NCI-H2196 (cell line): ENCODE results near the gene GCNT4.

Source experiments
- DNase-seq: peaks from one replicate; lab custom pipeline; 2025; ENCODE audit not compliant: unreplicated experiment; lab: John Stamatoyannopoulos, UW

Gene GCNT4

DNA sequence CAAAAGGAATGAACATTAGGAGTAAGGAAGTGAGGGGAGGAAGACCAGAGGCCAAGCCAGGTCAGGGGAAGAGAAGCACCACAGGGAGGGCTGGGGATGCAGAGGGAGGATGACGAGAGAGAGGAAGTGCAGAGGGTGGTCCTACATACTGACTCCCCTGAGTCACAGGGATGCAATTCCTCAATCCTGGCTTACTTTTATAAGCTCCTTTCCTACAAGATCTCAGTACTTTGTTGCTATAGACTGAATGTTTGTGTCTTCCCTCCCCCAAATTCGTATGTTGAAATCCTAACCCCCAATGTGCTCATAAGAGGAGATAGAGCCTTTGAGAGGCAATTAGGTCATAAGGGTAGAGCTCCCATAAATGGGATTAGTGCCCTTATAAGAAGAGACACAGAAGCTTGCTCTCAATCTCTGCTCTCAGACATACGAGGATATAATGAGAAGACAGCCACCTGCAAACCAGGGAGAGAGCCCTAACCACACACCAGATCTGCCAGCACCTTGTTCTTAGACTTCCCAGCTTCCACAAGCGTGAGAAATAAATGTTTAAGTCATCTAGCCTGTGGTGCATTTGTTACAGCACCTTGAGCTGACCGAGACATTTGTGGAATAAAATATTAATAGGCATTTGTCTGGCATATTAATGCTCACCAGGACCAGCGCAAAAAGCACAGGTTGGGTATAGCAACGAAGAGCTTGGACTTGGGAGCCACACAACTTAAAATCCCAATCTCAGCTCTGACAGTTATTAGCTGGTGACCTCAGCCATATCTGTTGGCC lies 33.4 kb downstream of the GCNT4 start:
- no peak for DNase-seq

DNA sequence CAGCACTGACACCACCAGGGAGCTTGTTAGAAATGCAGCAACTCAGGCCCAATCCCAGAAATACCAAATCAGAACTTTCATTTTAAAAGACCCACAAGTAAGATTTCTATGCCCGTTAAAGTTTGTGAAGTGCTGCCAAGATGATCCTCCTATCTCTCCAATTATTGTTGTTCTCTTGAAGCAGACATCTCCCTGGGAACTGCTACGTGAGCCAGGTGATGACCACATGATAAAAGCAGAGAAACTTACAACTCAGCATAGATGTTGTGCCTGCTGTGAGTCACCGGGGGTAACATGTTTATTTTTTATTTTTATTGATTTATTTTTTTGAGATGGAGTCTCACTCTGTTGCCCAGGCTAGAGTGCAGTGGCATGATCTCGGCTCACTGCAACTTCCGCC lies 34.4 kb downstream of the GCNT4 start:
- no peak for DNase-seq

DNA sequence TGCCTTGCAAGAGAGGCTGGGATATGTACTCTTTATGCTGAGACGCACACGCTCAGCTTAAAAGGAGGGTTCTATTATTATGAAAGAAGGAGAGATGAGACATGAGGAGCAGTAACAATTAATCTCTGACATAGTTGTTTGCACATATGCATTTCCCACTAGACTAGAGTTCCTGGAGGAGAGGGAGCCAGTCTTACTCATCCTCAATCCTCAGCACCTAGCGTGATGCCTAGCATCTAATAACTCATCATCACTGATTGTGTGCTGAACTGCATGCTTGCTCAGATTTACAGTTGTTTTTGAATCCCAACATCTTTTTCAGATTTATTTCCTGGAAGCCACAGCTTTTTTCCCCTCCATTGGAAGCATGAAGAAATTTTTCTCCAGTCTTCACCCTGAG lies 35.5 kb downstream of the GCNT4 start:
- no peak for DNase-seq

DNA sequence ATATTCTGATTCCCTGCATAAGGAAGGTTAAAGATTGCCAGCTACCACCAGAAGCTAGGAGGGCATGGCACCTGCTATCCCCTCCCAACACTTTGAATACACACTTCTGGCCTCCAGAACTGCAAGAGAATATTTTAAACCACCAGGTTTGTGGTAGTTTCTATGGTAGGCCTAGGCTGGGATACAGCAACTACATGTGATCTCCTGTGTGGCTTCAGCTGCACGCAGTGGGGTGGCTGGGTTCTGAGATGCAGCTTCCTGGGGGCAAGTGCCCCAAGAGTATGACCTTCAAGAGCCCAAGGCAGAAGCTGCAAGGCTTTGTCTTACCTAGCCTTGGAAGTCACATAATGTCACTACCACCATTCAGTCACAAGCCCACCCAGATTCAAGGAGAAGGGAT lies 39.6 kb downstream of the GCNT4 start:
- DNase-seq: no peak

DNA sequence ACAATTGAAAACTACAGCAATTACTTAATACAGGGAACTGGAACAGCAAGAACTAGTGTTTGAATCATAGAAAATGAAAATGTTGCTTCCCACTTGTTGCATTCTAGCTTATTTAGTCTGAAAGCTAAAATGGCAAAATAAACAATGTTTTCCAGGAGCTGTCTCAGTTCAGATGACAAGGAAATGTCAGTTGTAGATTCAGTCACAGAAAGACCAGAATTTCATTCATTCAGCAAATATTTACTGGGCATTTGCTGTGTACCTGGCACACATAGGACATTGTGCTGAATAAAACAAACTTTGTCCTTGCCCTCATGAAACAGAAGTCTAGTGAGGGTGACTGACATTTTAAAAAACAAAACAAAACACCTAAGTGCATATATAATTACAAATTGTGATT lies 41.5 kb downstream of the GCNT4 start:
- DNase-seq: no peak

DNA sequence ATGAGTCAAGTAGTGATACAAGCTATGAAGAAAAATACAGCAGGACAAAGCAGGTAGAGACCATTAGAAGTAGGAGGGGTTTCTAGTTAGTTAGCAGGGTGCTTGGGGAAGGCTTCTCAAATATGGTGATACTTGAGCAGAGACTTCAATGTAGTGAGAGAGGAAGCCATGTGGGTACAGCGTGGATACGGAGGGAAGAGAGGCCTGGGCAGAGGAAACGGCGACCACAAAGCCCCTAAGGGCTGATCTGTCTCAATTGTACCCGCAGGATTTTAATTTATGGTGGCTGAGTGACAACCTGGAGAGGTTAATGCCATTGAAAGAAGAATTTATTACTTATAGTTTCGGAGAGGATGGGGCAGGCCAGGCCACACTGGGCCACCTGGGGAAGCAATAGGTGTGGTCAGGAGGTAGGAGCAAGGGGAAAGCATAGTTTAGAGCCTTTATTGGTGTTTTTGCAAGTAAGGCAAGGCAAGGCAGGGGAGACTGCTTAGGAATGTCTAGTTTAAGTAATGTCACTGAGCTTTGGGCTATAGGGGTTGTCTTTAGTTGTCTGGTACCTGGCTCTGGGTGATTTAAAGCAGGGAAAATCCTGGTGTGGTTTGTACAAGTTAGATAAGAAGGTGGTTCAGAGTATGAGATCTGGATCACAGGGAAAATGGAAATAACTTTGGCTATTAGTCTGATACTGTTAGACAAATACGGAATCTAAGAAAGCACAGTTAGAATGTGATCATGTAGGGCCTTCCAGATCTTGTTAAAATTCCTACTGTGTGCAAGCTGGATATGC lies 42.6 kb downstream of the GCNT4 start:
- no peak for DNase-seq

DNA sequence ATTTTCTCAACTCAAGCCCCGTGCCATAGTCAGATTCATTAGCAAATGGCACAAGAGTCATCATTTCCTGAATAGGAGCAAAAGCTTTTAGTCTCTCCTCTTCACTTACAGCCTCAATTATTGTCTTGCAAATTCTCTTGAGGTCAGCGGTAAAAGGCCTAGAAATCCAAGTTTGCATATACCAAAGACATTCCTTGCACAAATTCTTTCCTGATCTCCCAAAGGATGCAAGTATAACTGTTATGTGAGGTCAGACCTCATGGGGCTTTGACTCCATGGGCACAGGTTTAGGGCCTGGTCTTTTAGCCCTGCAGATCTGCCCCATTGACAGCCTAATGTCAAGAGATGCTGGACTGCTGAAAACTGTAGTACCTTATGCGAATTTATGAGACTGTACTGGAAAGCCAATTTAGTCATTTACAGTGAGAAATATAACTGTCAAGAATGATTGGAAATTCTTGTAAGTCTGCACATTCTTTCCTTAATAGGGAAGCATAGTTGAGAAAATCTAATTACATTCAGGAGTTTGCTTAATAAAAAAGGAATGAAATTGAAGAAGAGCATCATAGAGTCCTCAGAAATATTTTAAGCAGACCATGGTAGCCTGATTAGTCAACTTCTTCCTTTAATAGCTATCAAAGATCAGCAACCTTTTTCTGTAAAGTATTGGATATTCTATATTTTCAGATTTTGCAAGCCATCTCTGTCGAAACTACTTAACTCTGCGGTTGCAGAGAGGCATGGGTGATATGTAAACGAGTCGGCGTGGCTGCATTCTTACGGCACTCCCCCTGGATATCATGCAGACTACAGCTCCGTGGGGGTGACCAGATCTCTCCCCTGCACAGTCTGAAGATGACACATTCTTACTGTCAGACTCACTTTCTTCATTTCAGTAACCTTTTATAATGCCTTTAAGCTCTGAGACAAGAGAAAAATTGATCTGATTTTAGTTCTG lies 45.2 kb downstream of the GCNT4 start:
- DNase-seq: no peak

DNA sequence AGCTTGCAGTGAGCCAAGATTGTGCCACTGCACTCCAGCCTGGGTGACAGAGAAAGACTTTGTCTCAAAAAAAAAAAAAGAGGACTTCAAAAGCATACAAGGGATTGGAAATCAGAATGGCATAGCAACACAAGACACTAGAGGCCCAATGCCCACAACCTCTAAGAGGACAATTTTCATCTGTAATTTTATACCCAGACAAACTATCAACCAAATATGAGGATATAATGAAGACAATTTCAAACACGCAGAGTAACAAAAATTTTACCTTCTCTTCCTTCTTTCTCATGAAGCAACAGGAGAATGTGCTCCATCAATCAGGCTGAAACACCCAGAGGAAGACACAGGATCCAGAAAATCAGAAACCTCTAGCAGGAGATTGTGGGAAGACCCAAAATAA lies 46.8 kb downstream of the GCNT4 start:
- DNase-seq: no peak
